Stimulated activated CD4-positive, alpha-beta T cell treated with anti-CD3 and anti-CD28 coated beads, Interleukin-2, amount 100 ng/mL, for 24 hours (primary cell): ENCODE measurements around the gene NCOA3.

Experiments
- DNase-seq, 2 donors: peaks; one replicate each; pipeline ENCODE4 v3.0.0-alpha.2; 2020

Gene NCOA3

GRCh38 chr20:47684306-47685080 lies 182.8 kb downstream of the NCOA3 start:
- no peak for DNase-seq

- DNase-seq = no peak
Observed at GRCh38 chr20:47686545-47686944, 184.9 kb downstream of the NCOA3 start.

- DNase-seq = no peak
Observed at GRCh38 chr20:47687095-47687987, 185.7 kb downstream of the NCOA3 start.

- no peak for DNase-seq
Observed at GRCh38 chr20:47688385-47689381, 187.0 kb downstream of the NCOA3 start.

- no peak for DNase-seq
Observed at GRCh38 chr20:47689731-47690130, 188.0 kb downstream of the NCOA3 start.

- no peak for DNase-seq
Observed at GRCh38 chr20:47691625-47692024, 189.9 kb downstream of the NCOA3 start.

GRCh38 chr20:47694021-47694818 lies 192.5 kb downstream of the NCOA3 start:
- no peak for DNase-seq

- DNase-seq = no peak
Observed at GRCh38 chr20:47696856-47697255, 195.2 kb downstream of the NCOA3 start.

GRCh38 chr20:47698142-47698541 lies 196.5 kb downstream of the NCOA3 start:
- DNase-seq = no peak

GRCh38 chr20:47699818-47700217 lies 198.1 kb downstream of the NCOA3 start:
- DNase-seq = no peak

GRCh38 chr20:47700327-47700726 lies 198.6 kb downstream of the NCOA3 start:
- no peak for DNase-seq

- DNase-seq = no peak
Observed at GRCh38 chr20:47701612-47702011, 199.9 kb downstream of the NCOA3 start.

GRCh38 chr20:47703748-47704147 lies 202.1 kb downstream of the NCOA3 start:
- no peak for DNase-seq

- DNase-seq = no peak
Observed at GRCh38 chr20:47704746-47705496, 203.2 kb downstream of the NCOA3 start.

GRCh38 chr20:47705497-47705856 lies 203.8 kb downstream of the NCOA3 start:
- no peak for DNase-seq

- no peak for DNase-seq
Observed at GRCh38 chr20:47706345-47706744, 204.7 kb downstream of the NCOA3 start.
